NB4 (cell line): ENCODE results near the gene MCM6.

ENCODE experiments used
- DNase-seq: peaks from one replicate; pipeline ENCODE4 v3.0.0; 2010; ENCODE audit warnings: low read depth
- H3K4me3 ChIP-seq: one replicate; pipeline ENCODE4 v1.5.1; 2011; ENCODE audit warnings: mild to moderate bottlenecking, low read depth, low read length, moderate library complexity
- CTCF ChIP-seq: IDR thresholded peaks from one replicate; pipeline ENCODE4 v1.5.1; 2012; ENCODE audit warnings: low read depth, low read length
- MAX ChIP-seq: IDR thresholded peaks from 2 replicates; pipeline ENCODE4 v1.6.1; 2011; ENCODE audit warnings: low read depth, low read length
- MYC ChIP-seq: IDR thresholded peaks from 2 replicates; pipeline ENCODE4 v1.6.1; 2011; ENCODE audit warnings: low read depth, low read length
- POLR2A ChIP-seq: IDR thresholded peaks from 2 replicates; pipeline ENCODE4 v1.6.1; 2011; ENCODE audit warnings: mild to moderate bottlenecking; ENCODE audit not compliant: insufficient read length; ENCODE audit errors: extremely low read depth

Gene MCM6

DNA sequence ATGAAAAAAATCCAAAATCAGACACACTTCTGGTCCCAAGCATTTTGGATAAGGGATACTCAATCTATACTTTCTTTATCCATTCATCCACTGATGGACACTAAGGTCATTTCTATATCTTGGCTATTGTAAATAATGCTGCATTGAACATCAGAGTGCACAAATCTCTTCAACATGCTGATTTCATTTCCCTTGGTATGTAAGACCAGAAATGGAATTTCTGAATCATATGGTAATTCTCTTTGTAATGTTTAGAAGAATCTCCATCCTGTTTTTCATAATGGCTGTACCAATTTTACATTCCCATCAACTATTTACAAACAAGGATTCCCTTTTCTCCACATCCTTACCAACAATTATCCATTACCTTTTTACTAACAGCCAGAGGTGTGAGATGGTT lies 33.7 kb upstream of the MCM6 start:
- DNase-seq = no peak
- no peak overlapping the region for H3K4me3 ChIP-seq
- TF ChIP-seq POLR2A (no peak), MAX (no peak), MYC (no peak), CTCF (no peak)

DNA sequence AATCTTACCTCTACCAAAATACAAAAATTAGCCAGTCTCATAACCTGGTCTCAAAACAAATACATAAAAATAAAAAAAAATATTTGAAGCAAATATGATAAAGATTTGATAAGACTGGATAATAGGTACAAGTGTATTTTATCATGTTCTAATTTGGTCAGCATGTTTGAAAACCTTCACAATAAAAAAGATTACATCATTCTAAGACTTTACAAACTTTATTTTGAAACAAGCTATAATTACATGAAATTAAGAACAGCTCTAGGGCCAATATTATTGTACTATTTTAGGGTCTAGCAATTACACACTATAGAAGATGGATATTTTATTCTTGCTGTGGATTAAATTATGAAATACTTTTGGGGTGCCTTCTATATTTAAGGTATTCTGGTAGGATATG lies 29.4 kb upstream of the MCM6 start:
- no peak overlapping the region for H3K4me3 ChIP-seq
- no peak for DNase-seq
- TF ChIP-seq CTCF (no peak), MAX (no peak), MYC (no peak), POLR2A (no peak)

GRCh38 chr2:135904341-135904989 lies 28.2 kb upstream of the MCM6 start:
- TF ChIP-seq MAX (no peak), CTCF (no peak), POLR2A (no peak)
- H3K4me3 ChIP-seq = no peak overlapping the region
- DNase-seq = no peak

GRCh38 chr2:135903650-135904049 lies 27.4 kb upstream of the MCM6 start:
- H3K4me3 ChIP-seq = no peak overlapping the region
- TF ChIP-seq POLR2A (no peak), MYC (no peak), CTCF (no peak), MAX (no peak)
- no peak for DNase-seq

- no peak overlapping the region for H3K4me3 ChIP-seq
- TF ChIP-seq MAX = no peak
- no peak for TF ChIP-seq POLR2A
- TF ChIP-seq MYC = no peak
- no peak for TF ChIP-seq CTCF
- no peak for DNase-seq
These were observed 23.3 kb upstream of the MCM6 start for GRCh38 chr2:135899567-135899966.
